NCI-H82 (cell line): ENCODE data around the gene HPN.

ENCODE experiments used
- DNase-seq: peaks from one replicate; lab custom pipeline; 2025; lab: John Stamatoyannopoulos, UW

HPN gene

GRCh38 chr19:35062942-35063341, 21.4 kb downstream of the HPN start:
- no peak for DNase-seq

GRCh38 chr19:35063940-35064818, 22.7 kb downstream of the HPN start:
- no peak for DNase-seq

GRCh38 chr19:35065574-35065973, 24.1 kb downstream of the HPN start:
- DNase-seq: no peak

- DNase-seq: no peak
These were observed 24.6 kb downstream of the HPN start for GRCh38 chr19:35066121-35066520.

- peak; percentile 94 for DNase-seq
These were observed 25.4 kb downstream of the HPN start for GRCh38 chr19:35066691-35067563.

- DNase-seq: no peak
These were observed 27.6 kb downstream of the HPN start for GRCh38 chr19:35068941-35069634.

GRCh38 chr19:35069696-35070095, 28.2 kb downstream of the HPN start:
- DNase-seq: no peak

GRCh38 chr19:35070471-35070870, 28.9 kb downstream of the HPN start:
- no peak for DNase-seq

- DNase-seq: no peak
These were observed 32.0 kb downstream of the HPN start for GRCh38 chr19:35073516-35073915.

- no peak for DNase-seq
These were observed 32.4 kb downstream of the HPN start for GRCh38 chr19:35073941-35074340.

- no peak for DNase-seq
These were observed 33.1 kb downstream of the HPN start for GRCh38 chr19:35074426-35075201.

- no peak for DNase-seq
These were observed 33.9 kb downstream of the HPN start for GRCh38 chr19:35075202-35076025.

- DNase-seq: no peak
These were observed 34.5 kb downstream of the HPN start for GRCh38 chr19:35076026-35076370.

- DNase-seq: no peak
These were observed 35.1 kb downstream of the HPN start for GRCh38 chr19:35076657-35077056.

- no peak for DNase-seq
These were observed 36.1 kb downstream of the HPN start for GRCh38 chr19:35077411-35078223.

- DNase-seq: no peak
These were observed 38.3 kb downstream of the HPN start for GRCh38 chr19:35079826-35080225.

- no peak for DNase-seq
These were observed 39.2 kb downstream of the HPN start for GRCh38 chr19:35080613-35081170.

GRCh38 chr19:35081201-35081600, 39.7 kb downstream of the HPN start:
- no peak for DNase-seq

- no peak for DNase-seq
These were observed 42.4 kb downstream of the HPN start for GRCh38 chr19:35083691-35084508.
